ENCODE measurements around the gene PEBP1.

- no peak for TF ChIP-seq CTCF (IDR thresholded peaks at IDR 0.05; ENCODE audit: low read length)
- no peak for TF ChIP-seq EZH2 (optimal IDR thresholded peaks at IDR 0.05; ENCODE audit: low read depth, low read length)
- TF ChIP-seq EZH2phosphoT487 (IDR thresholded peaks at IDR 0.05; ENCODE audit: low read length): no peak
Measured at GRCh38 chr12:118124333-118124874, 11.5 kb upstream of the PEBP1 start.
